T47D (cell line): ENCODE measurements around the gene CD52.

ENCODE experiments used
- DNase-seq, 2 experiments: peaks; one replicate each; pipeline versions ENCODE4 v3.0.0 to v3.0.0-alpha.2; 2011 to 2012; ENCODE audit warnings: low read depth in 1 of 2, low spot score in 1 of 2
- JUND ChIP-seq: IDR thresholded peaks from 2 replicates; pipeline ENCODE4 v1.6.1; 2012; ENCODE audit warnings: low read depth
- in situ Hi-C: cut with HindIII; loops from 2 replicates; pipeline ENCODE4 v1.10.0; 2016; ENCODE audit warnings: low sequenced_read_pairs, low pct_unique_long_range_greater_than_20kb

The CD52 gene

DNA sequence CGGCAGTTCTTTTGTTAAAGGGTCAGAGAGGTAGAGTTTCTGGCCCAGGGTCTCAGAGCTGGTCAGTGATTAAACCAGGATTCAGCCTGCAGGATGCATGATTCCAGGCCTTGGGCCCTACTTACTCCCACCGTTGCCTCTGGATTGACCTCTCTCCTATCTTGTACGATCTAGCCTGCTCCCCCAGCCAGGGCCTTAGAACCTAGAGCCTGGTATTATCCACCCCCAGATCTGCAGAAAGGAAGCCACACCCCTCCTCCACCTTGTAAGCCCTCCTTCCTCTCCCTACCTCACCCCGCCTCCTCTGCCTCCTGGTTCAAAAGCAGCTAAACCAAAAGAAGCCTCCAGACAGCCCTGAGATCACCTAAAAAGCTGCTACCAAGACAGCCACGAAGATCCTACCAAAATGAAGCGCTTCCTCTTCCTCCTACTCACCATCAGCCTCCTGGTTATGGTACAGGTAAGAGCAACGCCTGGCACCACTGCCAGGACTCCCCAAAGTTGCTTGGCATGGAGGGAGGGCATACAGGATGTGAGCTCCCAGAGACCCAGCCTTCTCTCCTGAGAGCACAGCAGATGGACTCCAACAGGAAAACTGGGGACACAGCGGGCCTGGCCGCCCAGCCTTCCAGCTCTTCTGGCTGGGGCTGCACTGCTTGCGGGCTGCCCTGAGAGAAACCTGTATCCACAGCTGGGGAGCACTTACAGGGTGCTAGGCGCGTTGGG is at the start of gene CD52:
Gene CD52, plus strand, starts transcription at position 347 of the 726 bp plus-strand sequence. Its CDS starts 60 bp downstream, at position 407.
- DNase-seq, result no peak
- no peak for TF ChIP-seq JUND
- in situ Hi-C loops, result no loop called here

GRCh38 chr1:26268290-26269197 is 49.2 kb upstream of the CD52 start:
- in situ Hi-C loops, result no loop called here
- TF ChIP-seq JUND, result no peak
- no peak for DNase-seq

DNA sequence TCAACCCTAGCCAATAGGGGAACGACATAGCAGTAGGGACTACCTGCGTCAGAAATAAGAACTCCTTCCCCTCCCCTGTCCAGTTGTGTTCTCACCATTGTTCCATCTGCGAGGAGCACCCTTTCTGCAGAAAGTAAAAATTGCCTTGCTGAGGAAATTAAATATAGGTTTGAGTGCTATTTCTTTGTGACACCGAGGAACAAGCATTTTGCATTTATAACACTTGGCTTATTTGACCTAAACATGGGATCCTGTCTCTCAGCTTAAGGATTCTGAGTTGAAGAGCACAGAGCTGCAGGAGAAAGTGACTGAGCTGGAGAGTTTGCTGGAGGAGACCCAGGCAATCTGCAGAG is 48.6 kb upstream of the CD52 start:
- in situ Hi-C loops, result no loop called here
- no peak for TF ChIP-seq JUND
- no peak for DNase-seq

GRCh38 chr1:26274801-26275425 is 42.8 kb upstream of the CD52 start:
- no peak for DNase-seq
- in situ Hi-C loops, result no loop called here

DNA sequence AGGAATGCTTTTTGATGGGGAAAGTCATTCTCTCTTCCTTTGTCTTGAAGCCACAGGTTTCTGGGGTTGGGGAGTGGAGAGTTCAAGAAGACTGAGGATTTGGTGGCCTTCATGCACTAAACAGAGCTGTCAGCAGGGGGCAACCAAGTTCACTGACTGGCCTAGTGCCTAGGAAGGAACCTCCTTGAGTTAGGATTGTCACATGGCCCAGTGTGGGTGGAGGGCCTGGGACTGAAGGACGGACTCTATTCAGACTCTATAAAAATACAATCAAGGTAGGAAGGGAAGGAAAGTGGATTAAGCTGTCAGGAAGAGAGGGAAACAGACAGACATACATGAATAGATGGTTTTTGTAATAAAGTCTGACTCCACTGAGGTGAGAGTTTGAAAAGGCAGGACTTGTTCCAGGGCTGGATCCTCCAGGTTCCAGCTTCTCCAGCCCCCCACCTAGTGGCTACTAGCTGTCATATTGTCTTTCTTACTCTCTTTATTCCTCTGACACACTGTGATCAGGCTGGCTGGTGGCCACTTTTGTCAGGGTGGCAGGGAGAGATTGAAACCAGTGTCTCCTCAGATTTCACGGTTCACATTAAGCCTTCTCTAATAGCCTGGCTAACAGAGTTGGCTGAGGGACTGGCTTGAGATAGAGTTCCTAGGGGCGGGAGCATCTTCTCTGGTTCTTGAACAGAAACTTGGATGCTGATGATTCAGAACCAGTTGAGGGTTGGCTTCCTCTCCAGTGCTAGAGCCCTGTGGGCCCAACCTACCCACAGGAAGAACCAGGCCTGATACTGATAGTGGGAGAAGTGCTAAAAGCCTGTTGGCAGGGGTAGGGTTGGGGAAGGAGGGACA is 42.0 kb upstream of the CD52 start:
- TF ChIP-seq JUND, result no peak
- in situ Hi-C loops, result no loop called here
- DNase-seq, result peak; percentile 64 to 82

More at GRCh38 chr1:26274801-26275425, 42.8 kb upstream of the CD52 start:
- TF ChIP-seq JUND, result no peak

- DNase-seq, result no peak
- TF ChIP-seq JUND, result no peak
- in situ Hi-C loops, result no loop called here
Observed at GRCh38 chr1:26276432-26276838, 41.3 kb upstream of the CD52 start.

DNA sequence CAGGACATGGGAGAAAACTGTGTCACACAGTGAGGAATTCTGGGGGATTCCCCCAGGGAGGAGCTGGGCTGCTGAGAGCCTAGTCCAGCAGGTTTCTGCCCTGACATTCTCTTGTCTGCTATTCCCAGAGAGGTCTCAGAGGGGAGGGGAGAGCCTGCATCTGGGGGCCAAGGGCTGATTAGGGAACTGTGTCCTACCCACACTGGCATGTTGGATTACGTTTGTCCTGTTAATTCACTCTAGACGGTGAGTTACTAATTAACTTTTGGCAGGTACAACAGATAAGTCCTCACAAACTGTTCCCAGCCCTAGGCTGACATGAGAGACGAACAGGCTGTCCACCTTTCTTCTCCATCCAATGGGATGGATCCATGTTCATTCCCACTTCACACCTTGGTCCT is 40.5 kb upstream of the CD52 start:
- no peak for TF ChIP-seq JUND
- no peak for DNase-seq
- in situ Hi-C loops, result no loop called here

DNA sequence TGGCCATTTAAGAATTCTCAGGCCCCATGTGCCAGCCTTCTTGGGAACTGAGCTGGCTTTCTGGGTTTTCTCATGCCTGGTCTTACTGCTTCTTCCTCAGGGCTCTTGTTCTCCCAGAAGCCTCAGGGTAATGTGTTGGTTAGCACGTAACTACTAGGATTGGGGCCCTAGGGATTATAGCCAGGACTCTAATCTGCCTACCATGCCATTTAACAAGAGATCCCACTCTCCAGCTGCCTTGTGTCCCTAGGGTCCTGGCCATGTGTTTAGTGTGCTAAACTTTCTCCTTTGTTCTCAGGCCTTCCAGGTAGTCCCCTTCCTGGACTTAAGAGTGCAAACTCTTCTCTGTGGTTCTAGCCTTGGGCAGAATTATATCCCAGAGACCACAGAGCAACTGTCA is 40.0 kb upstream of the CD52 start:
- no peak for DNase-seq
- TF ChIP-seq JUND, result no peak
- in situ Hi-C loops, result no loop called here

DNA sequence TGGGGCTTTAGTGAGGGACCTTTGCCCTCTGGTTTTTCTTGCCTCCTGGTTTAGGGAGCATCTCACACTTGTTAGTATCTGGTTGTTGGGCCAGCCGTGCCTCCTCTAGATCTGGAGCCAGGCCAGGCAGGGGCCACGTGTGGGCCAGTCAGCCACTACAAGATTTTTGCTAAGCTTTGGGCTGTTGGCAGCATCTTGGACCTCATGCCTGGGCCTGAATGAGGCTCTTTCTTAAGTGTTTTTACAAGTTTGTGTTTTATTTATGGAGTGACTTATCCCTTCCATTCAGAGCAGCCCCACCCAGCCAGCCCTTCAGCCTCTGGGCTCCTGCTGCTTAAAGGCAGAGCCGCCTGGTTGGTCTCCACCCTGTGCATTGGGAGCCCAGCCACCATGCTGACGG is 39.5 kb upstream of the CD52 start:
- no peak for TF ChIP-seq JUND
- in situ Hi-C loops, result no loop called here
- DNase-seq, result no peak

DNA sequence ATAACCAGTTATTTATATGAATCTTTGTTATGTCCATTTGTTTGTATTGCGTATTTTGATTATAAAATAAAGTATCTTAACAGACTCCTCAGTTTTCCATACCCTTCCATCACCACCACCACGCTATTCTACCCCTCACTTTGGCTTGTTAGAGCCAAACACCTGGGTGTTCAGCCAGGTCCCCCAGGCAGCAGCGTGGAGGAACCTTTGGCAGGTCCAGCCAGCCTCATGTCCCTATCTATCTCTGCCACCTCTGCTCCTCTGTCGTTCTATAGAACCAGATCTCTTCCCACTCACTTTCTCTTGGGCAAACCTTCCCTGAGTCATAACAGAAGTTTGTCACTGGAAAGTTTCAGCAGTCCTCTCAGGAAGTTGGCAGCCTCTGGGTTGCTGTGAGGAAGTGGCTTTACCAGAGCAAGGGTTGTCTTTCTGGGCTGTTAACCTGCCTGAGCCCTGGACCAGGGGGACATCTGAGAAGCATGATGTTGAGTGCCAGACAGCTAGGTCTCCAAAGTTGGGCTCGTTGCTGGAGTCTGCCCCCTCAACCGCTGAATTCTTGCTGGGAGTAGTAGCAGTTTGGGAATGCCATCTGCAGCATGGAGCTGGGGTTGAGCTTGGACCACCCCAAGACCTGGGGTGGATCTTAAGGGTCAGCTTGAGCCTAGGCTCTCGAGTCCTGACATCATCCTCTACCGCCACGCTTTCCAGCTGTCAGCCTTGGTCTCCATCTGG is 38.9 kb upstream of the CD52 start:
- TF ChIP-seq JUND, result no peak
- in situ Hi-C loops, result no loop called here
- no peak for DNase-seq

- peak; percentile 56 to 71 for DNase-seq
- in situ Hi-C loops, result no loop called here
- TF ChIP-seq JUND, result no peak
Observed at GRCh38 chr1:26279456-26280332, 38.1 kb upstream of the CD52 start, which contains the start of gene SH3BGRL3. Gene SH3BGRL3, plus strand, starts transcription at chr1:26280086. Its CDS starts 70 bp downstream, at chr1:26280156.
